K562 (cell line): ENCODE data around the gene TCTN3. TPM values are rescaled to one million over a fixed set of nuclear protein-coding genes. Genes with fewer than 3 reads are reported as not detected.

Experiments
- ATAC-seq: fragments of 200-7000 bp; cut with Tn5 transposase; 3 replicates; pipeline ENCODE4 v1.9.1; 2020; ENCODE audit warnings: moderate library complexity
- BruUV-seq: library from RNA; stranded (reverse); fragments of 400-500 nt; replicated peaks from 2 replicates; lab custom pipeline; 2021; lab: Mats Ljungman, UMichigan
- CTCF ChIA-PET: fragments of 300-600 bp; formaldehyde crosslinking; extraction: SDS; loops from one replicate; lab custom pipeline; 2021; ENCODE audit warnings: low intra/inter-chr PET ratio; lab: Yijun Ruan, JAX
- POLR2A ChIA-PET: fragments of 300-600, 350-650 bp; sonication (Branson Sonifier 250); formaldehyde crosslinking; extraction: SDS; loops from one replicate; lab custom pipeline; 2021; ENCODE audit warnings: antibody characterized with exemption, inconsistent platforms; lab: Yijun Ruan, JAX
- DNase-seq, 4 experiments: peaks; one replicate each; pipeline versions ENCODE4 v3.0.0 to v3.0.0-alpha.2; 2011 to 2018; ENCODE audit warnings: low spot score in 3 of 4, mixed read lengths in 3 of 4; ENCODE audit errors: extremely low read depth in 1 of 4
- FAIRE-seq: peaks from 2 replicates; lab custom pipeline; 2011; peaks lifted over from hg19 to GRCh38; lab: Jason Lieb, UNC
- H2AFZ ChIP-seq: 2 replicates; pipeline ENCODE4 v1.6.0; 2011; ENCODE audit warnings: low read depth, low read length, control low read depth, inconsistent platforms
- H3K27ac ChIP-seq: fragments of 200-600 bp; 3 replicates; pipeline ENCODE4 v1.8.0; 2011; ENCODE audit warnings: low read depth, mild to moderate bottlenecking, control low read depth, inconsistent platforms, low read length, moderate library complexity, mixed read lengths; ENCODE audit errors: extremely low read depth
- H3K27me3 ChIP-seq, 2 experiments: fragments of 300-600 bp in 1 of 2; 2 replicates in 1 of 2; 3 replicates in 1 of 2; pipeline versions ENCODE4 v1.6.0 to v1.8.0; 2011; ENCODE audit warnings: inconsistent platforms in 2 of 2, low read length in 2 of 2, mild to moderate bottlenecking in 1 of 2, mixed read lengths in 1 of 2, moderate library complexity in 1 of 2; ENCODE audit not compliant: control insufficient read depth in 2 of 2, insufficient read depth in 2 of 2
- H3K36me3 ChIP-seq: fragments of 300-600 bp; 3 replicates; pipeline ENCODE4 v1.8.0; 2011; ENCODE audit warnings: mild to moderate bottlenecking, low read length, inconsistent platforms; ENCODE audit not compliant: control insufficient read depth, insufficient read depth
- H3K4me1 ChIP-seq, 2 experiments: fragments of 200-600 bp in 1 of 2; replicated peaks in 1 of 2; 2 replicates in 1 of 2; 3 replicates in 1 of 2; pipeline versions ENCODE4 v1.5.1 to v1.8.0; 2011; ENCODE audit warnings: inconsistent platforms in 2 of 2, low read length in 2 of 2, mild to moderate bottlenecking in 1 of 2, mixed read lengths in 1 of 2, moderate library complexity in 1 of 2; ENCODE audit not compliant: control insufficient read depth in 2 of 2, insufficient read depth in 2 of 2
- H3K4me2 ChIP-seq: 2 replicates; pipeline ENCODE4 v1.6.1; 2011; ENCODE audit warnings: low read length, control low read depth, inconsistent platforms, mixed read lengths; ENCODE audit not compliant: insufficient read depth
- H3K4me3 ChIP-seq: fragments of 200-600 bp; sonication (generic), shearing (Covaris generic); 2 replicates; pipeline ENCODE4 v1.5.1; 2016; ENCODE audit warnings: control low read depth, inconsistent platforms
- H3K79me2 ChIP-seq: fragments of 200-600 bp; 3 replicates; pipeline ENCODE4 v1.8.0; 2011; ENCODE audit warnings: low read length, inconsistent platforms; ENCODE audit not compliant: control insufficient read depth, insufficient read depth
- H3K9ac ChIP-seq, 2 experiments: 2 replicates each; pipeline versions ENCODE4 v1.6.0 to v1.6.1; 2011; ENCODE audit warnings: low read depth in 2 of 2, low read length in 2 of 2, control low read depth in 1 of 2, inconsistent platforms in 1 of 2, mild to moderate bottlenecking in 1 of 2, mixed read lengths in 1 of 2; ENCODE audit not compliant: insufficient read depth in 1 of 2
- H3K9me1 ChIP-seq: one replicate; pipeline ENCODE4 v1.6.0; 2011; ENCODE audit warnings: inconsistent platforms, mild to moderate bottlenecking, low read length, moderate library complexity; ENCODE audit not compliant: control insufficient read depth, insufficient read depth
- H3K9me3 ChIP-seq: replicated peaks from 2 replicates; pipeline ENCODE4 v1.5.1; 2011; ENCODE audit warnings: low read depth, low read length, inconsistent platforms; ENCODE audit not compliant: control insufficient read depth, insufficient read depth
- H4K20me1 ChIP-seq: replicated peaks from 2 replicates; pipeline ENCODE4 v1.6.1; 2011; ENCODE audit warnings: low read length, inconsistent platforms, mixed read lengths; ENCODE audit not compliant: control insufficient read depth, insufficient read depth
- FOXK2 ChIP-seq, 2 experiments: fragments of 450-650 bp; IDR thresholded peaks in 1 of 2; conservative IDR thresholded peaks in 1 of 2; 2 replicates each; pipeline ENCODE4 v1.6.1; 2016; ENCODE audit warnings: low read depth in 2 of 2, mild to moderate bottlenecking in 1 of 2
- GABPA ChIP-seq: fragments of 200-800 bp; sonication (Bioruptor generic); conservative IDR thresholded peaks from 2 replicates; pipeline ENCODE4 v1.6.1; 2016; ENCODE audit warnings: low read depth, missing genetic modification characterization, missing compliant biosample characterization
- GTF3C2 ChIP-seq: IDR thresholded peaks from 3 replicates; pipeline ENCODE4 v1.6.1; 2011; ENCODE audit warnings: borderline replicate concordance, mild to moderate bottlenecking, moderate library complexity; ENCODE audit not compliant: insufficient read length; ENCODE audit errors: extremely low read depth
- HSF4 ChIP-seq: fragments of 250-450 bp; sonication (Bioruptor Pico); IDR thresholded peaks from 2 replicates; pipeline ENCODE4 v2.1.2; 2022; ENCODE audit warnings: mild to moderate bottlenecking, moderate library complexity, borderline replicate concordance
- MCM2 ChIP-seq: fragments of 450-650 bp; IDR thresholded peaks from 2 replicates; pipeline ENCODE4 v1.6.1; 2017; ENCODE audit warnings: low read depth, mild to moderate bottlenecking
- MXD1 ChIP-seq: fragments of 250-450 bp; sonication (Bioruptor Pico); IDR thresholded peaks from 2 replicates; pipeline ENCODE4 v1.8.0; 2021; ENCODE audit warnings: borderline replicate concordance, mild to moderate bottlenecking, moderate library complexity; ENCODE audit not compliant: poor library complexity, severe bottlenecking
- NEUROD1 ChIP-seq: fragments of 150-350 bp; IDR thresholded peaks from 2 replicates; pipeline ENCODE4 v1.6.1; 2014; ENCODE audit warnings: borderline replicate concordance, low read length, low read depth; ENCODE audit not compliant: partially characterized antibody
- NFRKB ChIP-seq: fragments of 450-650 bp; IDR thresholded peaks from 2 replicates; pipeline ENCODE4 v1.6.1; 2016; ENCODE audit warnings: low read depth
- PHF21A ChIP-seq: fragments of 450-650 bp; IDR thresholded peaks from 2 replicates; pipeline ENCODE4 v1.6.1; 2017; ENCODE audit warnings: low read depth, borderline replicate concordance
- PHF8 ChIP-seq: fragments of 200-600 bp; sonication (generic); IDR thresholded peaks from 2 replicates; pipeline ENCODE4 v1.6.1; 2012; ENCODE audit warnings: mixed run types, mild to moderate bottlenecking, inconsistent platforms, low read length, moderate library complexity, borderline replicate concordance
- PURB ChIP-seq: sonication (generic); formaldehyde crosslinking; IDR thresholded peaks from 2 replicates; pipeline ENCODE4 v1.9.0; 2021; ENCODE audit warnings: low read depth, mild to moderate bottlenecking, missing genetic modification reagents
- TAF9B ChIP-seq: fragments of 450-650 bp; IDR thresholded peaks from 2 replicates; pipeline ENCODE4 v1.6.1; 2018; ENCODE audit warnings: mild to moderate bottlenecking; ENCODE audit not compliant: partially characterized antibody
- TBL1XR1 ChIP-seq, 2 experiments: IDR thresholded peaks; 2 replicates each; pipeline ENCODE4 v1.6.1; 2012; ENCODE audit warnings: improper control_type of control experiment in 2 of 2, low read length in 2 of 2, mild to moderate bottlenecking in 1 of 2
- YBX1 ChIP-seq: fragments of 450-650 bp; IDR thresholded peaks from 2 replicates; pipeline ENCODE4 v1.7.1; 2016; ENCODE audit warnings: mild to moderate bottlenecking
- ZNF253 ChIP-seq: fragments of 250-450 bp; sonication (Bioruptor Pico); conservative IDR thresholded peaks from 2 replicates; pipeline ENCODE4 v1.6.1; 2021; ENCODE audit warnings: mild to moderate bottlenecking
- ZNF408 ChIP-seq: fragments of 250-450 bp; sonication (Bioruptor Pico); IDR thresholded peaks from 2 replicates; pipeline ENCODE4 v1.4.0; 2020; ENCODE audit warnings: low read depth, mild to moderate bottlenecking, moderate library complexity
- ZNF584 ChIP-seq: fragments of 200-800 bp; sonication (Bioruptor generic); IDR thresholded peaks from 2 replicates; pipeline ENCODE4 v1.6.1; 2016; ENCODE audit warnings: low read depth, mild to moderate bottlenecking, missing genetic modification characterization, missing compliant biosample characterization
- ZNF76 ChIP-seq: fragments of 250-450 bp; sonication (Bioruptor Pico); IDR thresholded peaks from 2 replicates; pipeline ENCODE4 v1.4.0; 2020; ENCODE audit warnings: mild to moderate bottlenecking, moderate library complexity, borderline replicate concordance
- WGBS: fragments of 100-300 bp; shearing (Covaris generic); methylation state at CpG from one replicate; pipeline ENCODE4 v1.1.6; 2016; ENCODE audit warnings: low coverage, mixed read lengths; ENCODE audit not compliant: insufficient coverage; ENCODE audit errors: missing lambda C conversion rate; 5-methylcytosine and 5-hydroxymethylcytosine counted together
- in situ Hi-C: fragments of 300-500 bp; cut with MboI; formaldehyde crosslinking; loops from 4 replicates; pipeline ENCODE4 v1.15.0; 2018; ENCODE audit warnings: inconsistent platforms, mixed read lengths
- intact Hi-C: fragments of 100-400 bp; cut with micrococcal nuclease; formaldehyde crosslinking; loops from 2 replicates; pipeline ENCODE4 v1.14.2; 2022
- polyA plus RNA-seq, 8 experiments: library from polyadenylated mRNA; depleted of rRNA in 4 of 8; stranded (reverse) in 5 of 8; unstranded in 3 of 8; fragments of >200 nt; fragmentation: Nextera tagmentation in 2 of 8; fragmentation: Illumina TruSeq in 1 of 8; extraction: Ambion mirVana in 2 of 8; extraction: Trizol in 1 of 8; gene quantifications; 2 replicates each; pipeline versions ENCODE4 v1.2.1 to v1.2.3, GENCODE V29; 2011 to 2014; ENCODE audit warnings: inconsistent platforms in 1 of 8, missing spikeins in 1 of 8
- total RNA-seq, 7 experiments: library from RNA; depleted of rRNA in 6 of 7; stranded (reverse); fragments of >200 nt in 6 of 7; fragmentation: Illumina TruSeq in 2 of 7; extraction: Trizol in 2 of 7; gene quantifications; 2 replicates each; pipeline versions ENCODE4 v1.2.1 to v1.2.3, GENCODE V29; 2011 to 2021; ENCODE audit warnings: low replicate concordance in 1 of 7
- TF ChIP-seq, protein P1 (sequence below): IDR thresholded peaks from 2 replicates; pipeline ENCODE4 v1.6.1; 2014; ENCODE audit warnings: antibody characterized with exemption

TCTN3 gene
- total and polyA plus RNA-seq, 9 of the 15 experiments (the other 6 are each of a cell fraction or from before 2014, with no cell fraction given) = 10.4 to 25.8 (median 16.3) TPM

- H3K4me1 ChIP-seq = peaks cover 0 to 4% of the 10 kb centered on the region in 2 experiments; a peak in 1 of 5 replicates
- H3K36me3 ChIP-seq = no peaks in the 10 kb centered on the region
- BruUV-seq = no TSS peak
- no peaks in the 10 kb centered on the region for H3K9me1 ChIP-seq
- no peak overlapping the region for H3K9ac ChIP-seq
- H3K4me3 ChIP-seq = no peak overlapping the region
- no peaks in the 10 kb centered on the region for H4K20me1 ChIP-seq
- TF ChIP-seq ZNF253 (CRISPR knock-in tag) (no peak), GTF3C2 (no peak), PURB (CRISPR knock-in tag) (no peak), PHF8 (no peak), TAF9B (no peak), HSF4 (CRISPR knock-in tag) (no peak), MXD1 (no peak), ZNF584 (CRISPR knock-in tag) (no peak), ZNF408 (CRISPR knock-in tag) (no peak), FOXK2 (conservative IDR thresholded peaks at IDR 0.05 in 1 of 2, IDR thresholded peaks at IDR 0.05 in 1 of 2; ENCODE audit: low read depth in 2 of 2) (no peak), PHF21A (no peak), TBL1XR1 (IDR thresholded peaks at IDR 0.05; ENCODE audit: low read length in 2 of 2) (no peak), ZNF76 (CRISPR knock-in tag) (no peak), MCM2 (no peak), NEUROD1 (no peak), GABPA (no peak), YBX1 (no peak), NFRKB (no peak)
- TF ChIP-seq, protein P1, sequence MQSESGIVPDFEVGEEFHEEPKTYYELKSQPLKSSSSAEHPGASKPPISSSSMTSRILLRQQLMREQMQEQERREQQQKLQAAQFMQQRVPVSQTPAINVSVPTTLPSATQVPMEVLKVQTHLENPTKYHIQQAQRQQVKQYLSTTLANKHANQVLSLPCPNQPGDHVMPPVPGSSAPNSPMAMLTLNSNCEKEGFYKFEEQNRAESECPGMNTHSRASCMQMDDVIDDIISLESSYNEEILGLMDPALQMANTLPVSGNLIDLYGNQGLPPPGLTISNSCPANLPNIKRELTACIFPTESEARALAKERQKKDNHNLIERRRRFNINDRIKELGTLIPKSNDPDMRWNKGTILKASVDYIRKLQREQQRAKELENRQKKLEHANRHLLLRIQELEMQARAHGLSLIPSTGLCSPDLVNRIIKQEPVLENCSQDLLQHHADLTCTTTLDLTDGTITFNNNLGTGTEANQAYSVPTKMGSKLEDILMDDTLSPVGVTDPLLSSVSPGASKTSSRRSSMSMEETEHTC = no peak
- WGBS = 25% methylated on average over 4 of the region's 6 CpGs
- no peak for FAIRE-seq
- ChIA-PET POLR2A (no interaction called here), CTCF (no interaction called here)
- intact Hi-C loops (no loop called here), in situ Hi-C loops (no loop called here)
- H3K4me2 ChIP-seq = no peak overlapping the region
- no peak for DNase-seq
- ATAC-seq = no peak
- no peaks in the 10 kb centered on the region for H3K27me3 ChIP-seq
- no peak overlapping the region for H2AFZ ChIP-seq
- no peak overlapping the region for H3K27ac ChIP-seq
- H3K9me3 ChIP-seq = no peaks in the 10 kb centered on the region; the same call in 1 of the 2 replicates
- H3K79me2 ChIP-seq = no peaks in the 10 kb centered on the region
These were observed 12.8 kb upstream of the TCTN3 start for GRCh38 chr10:95706573-95706972.
